H1 (cell line): Measurements from ENCODE around the gene NPFFR2. TPM values are rescaled to one million over a fixed set of nuclear protein-coding genes. Genes with fewer than 3 reads are reported as not detected.

ENCODE experiments used
- CTCF ChIA-PET: fragments of 300-600 bp; sonication (Branson Sonifier 250); formaldehyde crosslinking; loops from one replicate; lab custom pipeline; 2021; ENCODE audit not compliant: partially characterized antibody; lab: Charles Lee
- POLR2A ChIA-PET: fragments of 300-600 bp; sonication (Branson Sonifier 250); formaldehyde crosslinking; loops from one replicate; lab custom pipeline; 2021; ENCODE audit warnings: inconsistent platforms; ENCODE audit not compliant: partially characterized antibody; lab: Charles Lee
- DNase-seq, 2 experiments: peaks; one replicate each; pipeline versions ENCODE4 v3.0.0 to v3.0.0-alpha.2; 2010 to 2022; ENCODE audit warnings: low spot score in 2 of 2, low read depth in 1 of 2, mixed read lengths in 1 of 2
- FAIRE-seq: peaks from 2 replicates; lab custom pipeline; 2011; peaks lifted over from hg19 to GRCh38; lab: Jason Lieb, UNC
- H2AFZ ChIP-seq: 2 replicates; pipeline ENCODE4 v1.8.1; 2012; ENCODE audit warnings: low read length, inconsistent platforms
- H2AK5ac ChIP-seq: 2 replicates; pipeline ENCODE4 v1.6.1; 2013; ENCODE audit warnings: low read depth, low read length
- H2BK120ac ChIP-seq: replicated peaks from 2 replicates; pipeline ENCODE3; 2013; ENCODE audit warnings: low read depth, low read length, inconsistent platforms
- H2BK12ac ChIP-seq: 2 replicates; pipeline ENCODE4 v1.6.1; 2013; ENCODE audit warnings: low read depth, low read length
- H2BK15ac ChIP-seq: 2 replicates; pipeline ENCODE4 v1.6.1; 2013; ENCODE audit warnings: low read length
- H2BK20ac ChIP-seq: 2 replicates; pipeline ENCODE4 v1.6.1; 2013; ENCODE audit warnings: low read length
- H2BK5ac ChIP-seq: 2 replicates; pipeline ENCODE4 v1.6.1; 2013; ENCODE audit warnings: low read depth, low read length
- H3K14ac ChIP-seq: 2 replicates; pipeline ENCODE4 v1.6.1; 2013; ENCODE audit warnings: inconsistent platforms; ENCODE audit not compliant: insufficient read length
- H3K18ac ChIP-seq: 2 replicates; pipeline ENCODE4 v1.6.1; 2013; ENCODE audit warnings: low read length; ENCODE audit errors: extremely low read depth
- H3K23ac ChIP-seq: 2 replicates; pipeline ENCODE4 v1.6.1; 2013; ENCODE audit warnings: inconsistent platforms; ENCODE audit not compliant: insufficient read length
- H3K23me2 ChIP-seq: 2 replicates; pipeline ENCODE4 v1.6.1; 2013; ENCODE audit warnings: low read depth, low read length
- H3K27ac ChIP-seq: 2 replicates; pipeline ENCODE4 v1.6.1; 2011; ENCODE audit warnings: low read depth, low read length, inconsistent platforms
- H3K27me3 ChIP-seq, 4 experiments: replicated peaks in 1 of 4; 1 replicate in 1 of 4; 2 replicates in 3 of 4; pipeline versions ENCODE4 v1.6.1 to v1.8.1; 2011 to 2013; ENCODE audit warnings: low read length in 3 of 4, mild to moderate bottlenecking in 3 of 4, inconsistent platforms in 2 of 4, mixed read lengths in 2 of 4, moderate library complexity in 1 of 4; ENCODE audit not compliant: control insufficient read depth in 3 of 4, insufficient read depth in 3 of 4; ENCODE audit errors: extremely low read depth in 1 of 4
- H3K36me3 ChIP-seq, 4 experiments: 2 replicates each; pipeline versions ENCODE4 v1.6.1 to v1.8.1; 2011 to 2013; ENCODE audit warnings: mild to moderate bottlenecking in 4 of 4, low read length in 3 of 4, moderate library complexity in 2 of 4, control low read depth in 1 of 4, inconsistent platforms in 1 of 4; ENCODE audit not compliant: insufficient read depth in 4 of 4, control insufficient read depth in 2 of 4
- H3K4ac ChIP-seq: replicated peaks from 2 replicates; pipeline ENCODE3; 2013; ENCODE audit warnings: low read length, low read depth, mixed read lengths, inconsistent platforms; ENCODE audit not compliant: insufficient read length
- H3K4me1 ChIP-seq, 4 experiments: replicated peaks in 1 of 4; 1 replicate in 1 of 4; 2 replicates in 3 of 4; pipeline versions ENCODE4 v1.6.1 to v1.8.1; 2011 to 2013; ENCODE audit warnings: low read length in 3 of 4, inconsistent platforms in 2 of 4, mixed read lengths in 1 of 4; ENCODE audit not compliant: insufficient read depth in 4 of 4, control insufficient read depth in 3 of 4
- H3K4me2 ChIP-seq, 2 experiments: 2 replicates each; pipeline versions ENCODE4 v1.6.1 to v1.8.1; 2011 to 2013; ENCODE audit warnings: low read depth in 2 of 2, low read length in 2 of 2, control low read depth in 1 of 2, inconsistent platforms in 1 of 2, mild to moderate bottlenecking in 1 of 2; ENCODE audit not compliant: insufficient read depth in 1 of 2
- H3K4me3 ChIP-seq, 4 experiments: fragments of 200-600, 300-600 bp in 1 of 4; sonication (generic), shearing (Covaris generic), sonication (Bioruptor Twin) in 1 of 4; 2 replicates each; pipeline versions ENCODE4 v1.5.1 to v1.8.1; 2011 to 2016; ENCODE audit warnings: low read length in 4 of 4, low read depth in 3 of 4, control low read depth in 2 of 4, inconsistent platforms in 2 of 4, mild to moderate bottlenecking in 2 of 4, mixed read lengths in 1 of 4, moderate library complexity in 1 of 4; ENCODE audit not compliant: insufficient read depth in 2 of 4; ENCODE audit errors: extremely low read depth in 1 of 4
- H3K56ac ChIP-seq: replicated peaks from 2 replicates; pipeline ENCODE3; 2013; ENCODE audit warnings: low read depth, mild to moderate bottlenecking, mixed read lengths, low read length, inconsistent platforms; ENCODE audit not compliant: insufficient read length
- H3K79me1 ChIP-seq: 2 replicates; pipeline ENCODE4 v1.6.1; 2013; ENCODE audit warnings: low read depth, low read length, control low read depth
- H3K79me2 ChIP-seq, 2 experiments: 2 replicates each; pipeline versions ENCODE4 v1.6.1 to v1.8.1; 2012 to 2013; ENCODE audit warnings: low read length in 2 of 2, mild to moderate bottlenecking in 2 of 2, inconsistent platforms in 1 of 2; ENCODE audit not compliant: insufficient read depth in 2 of 2, control insufficient read depth in 1 of 2
- H3K9ac ChIP-seq, 4 experiments: replicated peaks in 1 of 4; 1 replicate in 1 of 4; 2 replicates in 3 of 4; pipeline versions ENCODE4 v1.6.1 to v1.8.1; 2011 to 2013; ENCODE audit warnings: low read depth in 3 of 4, low read length in 3 of 4, control low read depth in 2 of 4, mild to moderate bottlenecking in 2 of 4, moderate library complexity in 2 of 4, inconsistent platforms in 1 of 4; ENCODE audit errors: extremely low read depth in 1 of 4
- H3K9me3 ChIP-seq, 2 experiments: 2 replicates each; pipeline versions ENCODE4 v1.6.1 to v1.8.1; 2012 to 2013; ENCODE audit warnings: mild to moderate bottlenecking in 2 of 2, moderate library complexity in 2 of 2, control low read depth in 1 of 2, inconsistent platforms in 1 of 2, low read depth in 1 of 2, low read length in 1 of 2, mixed read lengths in 1 of 2; ENCODE audit not compliant: insufficient read depth in 2 of 2
- H4K20me1 ChIP-seq, 2 experiments: replicated peaks in 1 of 2; 2 replicates each; pipeline versions ENCODE3 to v1.8.1; 2011 to 2013; ENCODE audit warnings: inconsistent platforms in 2 of 2, low read length in 2 of 2, mild to moderate bottlenecking in 1 of 2; ENCODE audit not compliant: insufficient read depth in 2 of 2, control insufficient read depth in 1 of 2
- H4K5ac ChIP-seq: 2 replicates; pipeline ENCODE4 v1.6.1; 2013; ENCODE audit warnings: low read length, low read depth, mixed read lengths, inconsistent platforms; ENCODE audit not compliant: insufficient read length
- H4K8ac ChIP-seq: 2 replicates; pipeline ENCODE4 v1.8.0; 2013; ENCODE audit warnings: mild to moderate bottlenecking, moderate library complexity, low read length, inconsistent platforms; ENCODE audit not compliant: insufficient read depth; ENCODE audit errors: extremely low read depth
- H4K91ac ChIP-seq: replicated peaks from 2 replicates; pipeline ENCODE3; 2013; ENCODE audit warnings: low read length, mixed read lengths, inconsistent platforms; ENCODE audit not compliant: insufficient read length
- BCL11A ChIP-seq, 2 experiments: IDR thresholded peaks; one replicate each; pipeline ENCODE4 v1.6.1; 2011; ENCODE audit warnings: low read depth in 2 of 2, low read length in 2 of 2, mild to moderate bottlenecking in 2 of 2
- CBX8 ChIP-seq: fragments of 300-800, 300-1000 bp; sonication (generic); IDR thresholded peaks from 2 replicates; pipeline ENCODE4 v1.7.1; 2016; ENCODE audit warnings: low read depth, low read length, borderline replicate concordance
- CHD2 ChIP-seq: IDR thresholded peaks from 2 replicates; pipeline ENCODE4 v1.6.1; 2012; ENCODE audit warnings: low read length, improper control_type of control experiment
- GABPA ChIP-seq: IDR thresholded peaks from 2 replicates; pipeline ENCODE4 v1.6.1; 2011; ENCODE audit warnings: mild to moderate bottlenecking, low read length, moderate library complexity, borderline replicate concordance; ENCODE audit not compliant: insufficient read depth
- HDAC2 ChIP-seq, 2 experiments: fragments of 300-600 bp in 1 of 2; sonication (generic) in 1 of 2; IDR thresholded peaks; 2 replicates each; pipeline ENCODE4 v1.6.1; 2011 to 2012; ENCODE audit warnings: low read depth in 2 of 2, low read length in 2 of 2, mild to moderate bottlenecking in 2 of 2, moderate library complexity in 2 of 2, borderline replicate concordance in 1 of 2, inconsistent platforms in 1 of 2
- JUN ChIP-seq: IDR thresholded peaks from 2 replicates; pipeline ENCODE4 v1.6.1; 2011; ENCODE audit warnings: low read depth, mild to moderate bottlenecking, improper control_type of control experiment, low read length
- KDM5A ChIP-seq: fragments of 200-600 bp; IDR thresholded peaks from 2 replicates; pipeline ENCODE4 v1.7.1; 2012; ENCODE audit warnings: mild to moderate bottlenecking, low read length, inconsistent platforms, mixed read lengths
- NRF1 ChIP-seq: IDR thresholded peaks from 2 replicates; pipeline ENCODE4 v1.6.1; 2011; ENCODE audit warnings: mild to moderate bottlenecking, low read depth, low read length, improper control_type of control experiment
- SP1 ChIP-seq: IDR thresholded peaks from 2 replicates; pipeline ENCODE4 v1.6.1; 2011; ENCODE audit warnings: low read depth, low read length
- SRF ChIP-seq: IDR thresholded peaks from 2 replicates; pipeline ENCODE4 v1.6.1; 2011; ENCODE audit warnings: mild to moderate bottlenecking, low read depth, low read length, moderate library complexity
- USF2 ChIP-seq: IDR thresholded peaks from 2 replicates; pipeline ENCODE4 v1.6.1; 2011; ENCODE audit warnings: low read length, improper control_type of control experiment
- WGBS, 2 experiments: shearing (Covaris generic) in 1 of 2; methylation state at CpG; one replicate each; pipeline versions ENCODE4 v1.1.6 to v1.1.7; 2013 to 2015; ENCODE audit warnings: low lambda C conversion rate in 2 of 2, mixed read lengths in 2 of 2, inconsistent platforms in 1 of 2, low coverage in 1 of 2, missing lambda C conversion rate in 1 of 2; ENCODE audit not compliant: insufficient replicate concordance in 2 of 2, insufficient coverage in 1 of 2, insufficient read length in 1 of 2; ENCODE audit errors: extremely low coverage in 1 of 2, missing lambda C conversion rate in 1 of 2; 5-methylcytosine and 5-hydroxymethylcytosine counted together
- polyA plus RNA-seq, 7 experiments: library from polyadenylated mRNA; depleted of rRNA in 3 of 7; stranded (reverse) in 5 of 7; unstranded in 2 of 7; fragments of >200 nt in 5 of 7; fragments of 200-250 nt in 2 of 7; gene quantifications; 1 replicate in 5 of 7; 2 replicates in 1 of 7; 4 replicates in 1 of 7; pipeline versions ENCODE4 v1.2.1 to v1.2.3, GENCODE V29; 2011 to 2013; ENCODE audit warnings: missing spikeins in 2 of 7, mixed read lengths in 2 of 7
- total RNA-seq: library from RNA; stranded (reverse); fragmentation: NEBNext Ultra II Directional; extraction: Animal tissue kit (Norgen Biotek cat#: 25700); gene quantifications from 2 replicates; pipeline ENCODE4 v1.2.1, GENCODE V29; 2021
- TF ChIP-seq, protein P1 (sequence below): IDR thresholded peaks from 2 replicates; pipeline ENCODE4 v1.6.1; 2012; ENCODE audit warnings: low read length, inconsistent platforms

The NPFFR2 gene
- total and polyA plus RNA-seq, 2 of the 8 experiments (the other 6 are each of a cell fraction or from before 2014, with no cell fraction given) = 0.26 to 0.53 TPM

DNA sequence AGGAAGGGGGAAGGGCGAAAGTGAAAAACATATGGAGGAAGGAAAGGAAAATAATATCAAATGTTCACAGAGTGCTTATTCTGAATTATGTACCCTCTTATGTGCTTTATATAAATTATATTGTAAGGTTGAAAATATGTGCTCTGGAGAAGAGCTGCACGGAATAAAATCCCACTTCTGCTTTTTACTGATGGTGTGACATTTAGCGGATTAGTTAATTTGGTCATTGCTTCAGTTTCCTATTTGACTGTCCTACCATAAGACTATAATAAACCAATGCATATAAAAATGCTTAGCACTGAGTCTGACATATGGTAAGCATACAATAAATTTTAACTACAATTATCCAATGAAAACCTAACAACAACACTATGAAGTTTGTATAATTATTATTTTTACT is 86.2 kb downstream of the NPFFR2 start:
- no peaks in the 10 kb centered on the region for H3K79me2 ChIP-seq
- no peak overlapping the region for H3K4me3 ChIP-seq
- H2AFZ ChIP-seq = no peak overlapping the region
- no peak overlapping the region for H3K18ac ChIP-seq
- no peak overlapping the region for H2BK5ac ChIP-seq
- no peaks in the 10 kb centered on the region for H3K79me1 ChIP-seq
- no peak overlapping the region for H2BK20ac ChIP-seq
- CTCF ChIA-PET = no interaction called here
- no peaks in the 10 kb centered on the region for H3K23me2 ChIP-seq
- DNase-seq (no peak), FAIRE-seq (no peak)
- no peaks in the 10 kb centered on the region for H3K36me3 ChIP-seq
- no peak overlapping the region for H2BK15ac ChIP-seq
- no peak overlapping the region for H3K9ac ChIP-seq
- no peaks in the 10 kb centered on the region for H3K9me3 ChIP-seq
- H4K8ac ChIP-seq = no peak overlapping the region
- no peaks in the 10 kb centered on the region for H4K20me1 ChIP-seq
- no peak overlapping the region for H3K27ac ChIP-seq
- no peak overlapping the region for H3K23ac ChIP-seq
- no peaks in the 10 kb centered on the region for H3K4me1 ChIP-seq
- H2BK120ac ChIP-seq = no peak overlapping the region
- no peak overlapping the region for H2BK12ac ChIP-seq
- no peak overlapping the region for H4K5ac ChIP-seq
- no peak overlapping the region for H3K14ac ChIP-seq
- no peak overlapping the region for H3K4ac ChIP-seq
- 94% methylated on average over 3 of the region's 3 CpGs; no CpG with 5 or more reads in 1 of the 2 experiments for WGBS, 2 experiments
- H4K91ac ChIP-seq = no peak overlapping the region
- H3K4me2 ChIP-seq = no peak overlapping the region
- no peak overlapping the region for H2AK5ac ChIP-seq
- POLR2A ChIA-PET = no interaction called here
- no peak overlapping the region for H3K56ac ChIP-seq
- H3K27me3 ChIP-seq = no peaks in the 10 kb centered on the region
- TF ChIP-seq NRF1 = no peak
- TF ChIP-seq CHD2 = no peak
- TF ChIP-seq KDM5A = no peak
- TF ChIP-seq CBX8 = no peak
- TF ChIP-seq, protein P1, sequence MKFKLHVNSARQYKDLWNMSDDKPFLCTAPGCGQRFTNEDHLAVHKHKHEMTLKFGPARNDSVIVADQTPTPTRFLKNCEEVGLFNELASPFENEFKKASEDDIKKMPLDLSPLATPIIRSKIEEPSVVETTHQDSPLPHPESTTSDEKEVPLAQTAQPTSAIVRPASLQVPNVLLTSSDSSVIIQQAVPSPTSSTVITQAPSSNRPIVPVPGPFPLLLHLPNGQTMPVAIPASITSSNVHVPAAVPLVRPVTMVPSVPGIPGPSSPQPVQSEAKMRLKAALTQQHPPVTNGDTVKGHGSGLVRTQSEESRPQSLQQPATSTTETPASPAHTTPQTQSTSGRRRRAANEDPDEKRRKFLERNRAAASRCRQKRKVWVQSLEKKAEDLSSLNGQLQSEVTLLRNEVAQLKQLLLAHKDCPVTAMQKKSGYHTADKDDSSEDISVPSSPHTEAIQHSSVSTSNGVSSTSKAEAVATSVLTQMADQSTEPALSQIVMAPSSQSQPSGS = no peak
- TF ChIP-seq USF2 = no peak
- no peak for TF ChIP-seq JUN
- no peak for TF ChIP-seq SRF
- TF ChIP-seq HDAC2 (IDR thresholded peaks at IDR 0.05; ENCODE audit: borderline replicate concordance in 1 of 2, low read depth in 2 of 2, low read length in 2 of 2) = no peak
- TF ChIP-seq BCL11A (IDR thresholded peaks at IDR 0.05; ENCODE audit: low read depth in 2 of 2, low read length in 2 of 2) = no peak
- TF ChIP-seq SP1 = no peak
- TF ChIP-seq GABPA = no peak
